Ovary (tissue), 9 donors: ENCODE results near the gene SLC16A11. TPM values are rescaled to one million over a fixed set of nuclear protein-coding genes. Genes with fewer than 3 reads are reported as not detected.
A peak's percentile ranks its signal among the peaks of the same experiment; 100 is the strongest.

Experiments used
- DNase-seq, 5 donors: peaks; one replicate each; pipeline ENCODE4 v3.0.0-alpha.2; 2019 to 2020
- H3K27ac ChIP-seq, 2 donors: fragments of 200-600 bp; one replicate each; pipeline versions ENCODE4 v1.5.1 to v1.8.0; 2019 to 2022
- H3K27me3 ChIP-seq: fragments of 200-600 bp; one replicate; pipeline ENCODE4 v1.8.0; 2022
- H3K36me3 ChIP-seq: fragments of 200-600 bp; sonication (generic); one replicate; pipeline ENCODE4 v1.5.1; 2019
- H3K4me1 ChIP-seq: one replicate; pipeline ENCODE4 v1.8.1; 2013; ENCODE audit warnings: mild to moderate bottlenecking, moderate library complexity; ENCODE audit not compliant: insufficient read depth
- H3K4me3 ChIP-seq: fragments of 200-600 bp; sonication (generic); one replicate; pipeline ENCODE4 v1.5.1; 2017
- H3K9me3 ChIP-seq, 2 donors: fragments of 200-600 bp in 1 of 2; sonication (generic) in 1 of 2; one replicate each; pipeline versions ENCODE4 v1.5.1 to v1.8.1; 2013 to 2019; ENCODE audit warnings: mild to moderate bottlenecking in 1 of 2, moderate library complexity in 1 of 2
- EP300 ChIP-seq: sonication (generic); formaldehyde crosslinking; IDR thresholded peaks from one replicate; pipeline ENCODE4 v1.6.1; 2017; ENCODE audit warnings: antibody characterized with exemption
- POLR2A ChIP-seq: fragments of 450-650 bp; IDR thresholded peaks from one replicate; pipeline ENCODE4 v1.6.1; 2017; ENCODE audit warnings: antibody characterized with exemption, mild to moderate bottlenecking, moderate library complexity
- WGBS, 3 donors: extraction: QIAGEN DNeasy Blood & Tissue Kit in 1 of 3; methylation state at CpG; one replicate each; pipeline versions ENCODE4 v1.1.5 to v1.1.7; 2013 to 2017; 5-methylcytosine and 5-hydroxymethylcytosine counted together
- intact Hi-C, 4 donors: fragments of 100-400 bp; cut with DNase I; formaldehyde crosslinking; loops; one replicate each; pipeline versions ENCODE4 v1.11.0 to v1.15.1; 2022 to 2023
- polyA plus RNA-seq, 2 donors: library from polyadenylated mRNA; stranded (reverse); fragments of 200-250 nt in 1 of 2; fragments of 350-450 nt in 1 of 2; fragmentation: Illumina TruSeq in 1 of 2; extraction: RNeasy Lipid Tissue Mini Kit (QIAGEN cat#74804) in 1 of 2; gene quantifications; one replicate each; pipeline ENCODE4 v1.2.3, GENCODE V29; 2013 to 2014
- total RNA-seq, 7 donors: library from RNA; depleted of rRNA in 2 of 7; stranded (reverse); fragments of >200 nt in 2 of 7; fragmentation: NEBNext Ultra II Directional in 3 of 7; extraction: Animal tissue kit (Norgen Biotek cat#: 25700) in 3 of 7; gene quantifications; one replicate each; pipeline versions ENCODE4 v1.1.0 to v1.2.4, GENCODE V29; 2016 to 2023
- TF ChIP-seq, protein P1 (sequence below), 3 donors: fragments of 450-650 bp in 2 of 3; fragments of 200-600 bp in 1 of 3; IDR thresholded peaks; one replicate each; pipeline versions ENCODE4 v1.5.1 to v1.8.0; 2016 to 2022; ENCODE audit warnings: antibody characterized with exemption in 3 of 3, mild to moderate bottlenecking in 1 of 3
- donor health status: DM: no; HTN: no; CAD: no; lungs with moderate emphysema.
- donor health status: DM: no; HTN: no; CAD: no.
- donor health status: Bipolar disorder and iron deficiency.
- donor health status: DM: yes; HTN: yes; CAD: no.
- donor health status: DM: no; HTN: no; CAD: no.
- donor health status: DM: yes; HTN: yes; CAD: no.

SLC16A11 gene
- total and polyA plus RNA-seq, 9 donors, result 1.2 to 14.4 (median 3.0) TPM; not detected in 2

DNA sequence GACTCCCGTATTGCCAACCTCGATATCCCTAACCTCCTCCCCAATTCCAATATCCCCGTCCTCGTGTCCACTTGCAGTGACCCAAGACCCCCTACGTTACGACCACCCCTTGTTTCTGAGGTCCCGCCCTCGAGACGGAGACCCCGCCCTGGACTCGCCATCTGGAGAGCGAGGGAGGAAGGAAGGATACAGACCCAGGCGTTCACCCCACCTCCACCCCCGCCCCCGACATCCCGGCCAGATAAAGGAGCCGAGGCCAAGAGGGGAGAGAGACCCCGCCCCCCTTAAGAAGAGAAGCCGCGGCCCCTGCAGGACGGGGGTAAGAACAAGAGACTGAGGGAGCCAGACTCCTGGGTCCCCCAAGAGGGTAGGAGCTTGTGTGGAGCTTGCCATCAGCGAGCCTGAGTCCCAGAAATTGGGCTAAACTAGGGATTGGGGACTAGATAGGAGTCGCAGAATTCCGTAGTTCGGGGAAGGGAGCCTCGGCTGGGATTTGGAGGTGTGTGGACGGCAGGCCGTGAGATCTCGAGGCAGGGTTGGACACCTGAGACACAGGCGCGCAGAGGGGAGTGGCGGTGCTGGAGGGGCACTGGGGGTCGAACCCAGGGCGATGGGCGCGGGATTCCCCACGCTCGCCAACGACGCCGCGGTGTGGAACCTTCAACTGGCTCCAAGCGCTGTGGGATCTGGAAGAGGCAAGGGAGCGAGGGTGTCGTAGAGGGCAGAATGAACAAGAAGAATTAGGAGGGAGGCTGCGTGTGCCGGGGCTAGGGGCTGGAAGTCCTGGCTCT lies 20.9 kb downstream of the SLC16A11 start, which contains the start of gene BCL6B:
Gene BCL6B (plus strand): TSS at position 270 of the 791 bp plus-strand sequence. CDS start 622 bp downstream, outside the sequence.
- Histone ChIP-seq H3K9me3 (no peaks in the 10 kb centered on the region), H3K27me3 (no peaks in the 10 kb centered on the region), H3K4me1 (peaks cover under 1% of the 10 kb centered on the region), H3K27ac (peak within 1 kb of the TSS in 1 of 2 donors; percentile 9), H3K36me3 (no peaks in the 10 kb centered on the region), H3K4me3 (peak within 1 kb of the TSS; percentile 1)
- WGBS, 3 donors, result 4 to 11% (median 6%) methylated on average over 42 to 47 of the region's 47 CpGs
- TF ChIP-seq POLR2A, result no peak
- no peak for TF ChIP-seq EP300
- TF ChIP-seq, protein P1, sequence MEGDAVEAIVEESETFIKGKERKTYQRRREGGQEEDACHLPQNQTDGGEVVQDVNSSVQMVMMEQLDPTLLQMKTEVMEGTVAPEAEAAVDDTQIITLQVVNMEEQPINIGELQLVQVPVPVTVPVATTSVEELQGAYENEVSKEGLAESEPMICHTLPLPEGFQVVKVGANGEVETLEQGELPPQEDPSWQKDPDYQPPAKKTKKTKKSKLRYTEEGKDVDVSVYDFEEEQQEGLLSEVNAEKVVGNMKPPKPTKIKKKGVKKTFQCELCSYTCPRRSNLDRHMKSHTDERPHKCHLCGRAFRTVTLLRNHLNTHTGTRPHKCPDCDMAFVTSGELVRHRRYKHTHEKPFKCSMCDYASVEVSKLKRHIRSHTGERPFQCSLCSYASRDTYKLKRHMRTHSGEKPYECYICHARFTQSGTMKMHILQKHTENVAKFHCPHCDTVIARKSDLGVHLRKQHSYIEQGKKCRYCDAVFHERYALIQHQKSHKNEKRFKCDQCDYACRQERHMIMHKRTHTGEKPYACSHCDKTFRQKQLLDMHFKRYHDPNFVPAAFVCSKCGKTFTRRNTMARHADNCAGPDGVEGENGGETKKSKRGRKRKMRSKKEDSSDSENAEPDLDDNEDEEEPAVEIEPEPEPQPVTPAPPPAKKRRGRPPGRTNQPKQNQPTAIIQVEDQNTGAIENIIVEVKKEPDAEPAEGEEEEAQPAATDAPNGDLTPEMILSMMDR (IDR thresholded peaks at IDR 0.05), result no peak
- peak in 1 of 5 donors; percentile 37 for DNase-seq
- intact Hi-C loops, result loop anchor here in 1 of 4 donors (5.0 kb wide), 1 partner anchor 111 kb away; no protein-coding TSS in a partner anchor

DNA sequence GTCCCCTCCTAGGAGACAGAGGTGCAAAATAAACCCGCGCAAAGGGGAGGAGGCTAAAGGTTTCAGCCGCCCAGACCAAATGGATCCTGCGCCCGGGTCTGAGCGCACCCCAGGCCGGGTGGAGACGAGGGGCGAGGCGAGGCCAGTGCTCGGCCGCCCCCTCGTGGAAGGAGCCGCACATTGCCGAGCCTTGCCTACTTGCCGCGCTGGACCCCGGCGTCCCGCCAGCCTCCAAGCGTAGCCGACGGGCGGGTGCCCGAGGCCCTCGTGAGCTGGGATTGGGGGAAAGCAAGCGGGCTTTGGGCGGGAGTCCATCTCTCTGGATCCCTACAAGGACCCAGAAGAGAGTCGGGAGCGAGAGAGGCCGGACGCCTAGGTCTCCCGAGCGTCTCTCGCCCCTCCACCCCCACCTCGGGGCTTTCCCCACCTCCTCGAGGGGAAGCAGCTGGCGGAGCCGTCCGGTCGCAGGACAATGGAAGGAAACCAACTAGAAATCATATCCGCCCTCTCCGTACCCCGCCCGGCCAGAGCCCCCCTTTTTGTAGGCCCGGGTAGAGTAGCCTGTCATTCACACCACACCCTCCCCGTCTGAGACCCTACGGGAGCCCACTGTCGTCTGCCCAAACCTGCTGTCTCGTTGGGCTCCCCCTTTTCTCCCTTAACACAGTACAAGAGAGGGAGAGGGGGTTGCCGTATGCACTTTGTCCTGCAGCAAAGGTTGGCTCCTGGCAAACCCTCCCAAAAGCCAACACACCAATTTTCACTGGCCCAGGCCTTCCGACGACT lies 21.7 kb downstream of the SLC16A11 start:
- H3K4me1 ChIP-seq, result peaks cover 7% of the 10 kb centered on the region

DNA sequence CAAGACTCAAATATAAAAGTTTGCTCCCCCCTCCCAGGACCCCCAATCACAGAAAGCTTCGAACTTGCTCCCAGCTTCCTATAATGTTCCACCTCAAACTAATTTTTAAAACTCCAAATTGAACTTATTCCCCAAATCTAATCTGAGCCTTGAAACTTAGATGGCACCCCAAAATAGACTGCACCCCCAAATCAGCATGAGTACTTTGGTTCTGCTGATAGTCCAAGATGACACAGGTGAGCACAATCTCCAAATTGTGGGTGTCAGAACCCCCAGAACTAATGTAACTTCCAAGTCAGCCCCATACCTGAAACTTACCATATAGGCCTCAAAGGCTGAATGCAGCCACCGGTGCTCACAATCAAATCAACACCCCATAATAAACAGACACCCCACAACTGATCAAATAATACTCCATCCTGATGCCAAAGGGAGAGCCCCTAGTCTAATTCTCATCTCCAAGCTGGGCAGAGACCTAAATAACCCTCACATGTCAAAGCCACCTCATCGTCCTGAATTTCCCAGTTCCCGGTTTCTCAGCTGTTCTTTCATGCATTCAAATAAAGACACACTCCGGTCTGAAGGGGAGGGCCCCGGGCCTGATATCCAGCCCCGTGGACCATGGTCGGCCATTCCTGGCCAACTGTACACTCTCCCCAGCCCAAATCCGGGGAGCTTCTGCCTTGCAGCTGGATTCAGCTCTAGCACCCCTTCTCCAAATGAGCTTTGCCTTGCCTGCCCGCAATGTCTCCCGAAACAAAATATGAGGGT lies 22.8 kb downstream of the SLC16A11 start:
- intact Hi-C loops, result loop anchor here in 1 of 4 donors (5.0 kb wide), 1 partner anchor 109 kb away; no protein-coding TSS in a partner anchor
- no peaks in the 10 kb centered on the region for H3K9me3 ChIP-seq
- no peaks in the 10 kb centered on the region for H3K36me3 ChIP-seq
- no peaks in the 10 kb centered on the region for H3K27me3 ChIP-seq
- no peak for DNase-seq
- H3K4me3 ChIP-seq, result no peak overlapping the region
- H3K27ac ChIP-seq, result no peak overlapping the region
- peaks cover 11% of the 10 kb centered on the region for H3K4me1 ChIP-seq
- WGBS, 3 donors, result 59 to 66% (median 63%) methylated on average over 11 of the region's 11 CpGs
- no peak for TF ChIP-seq EP300
- TF ChIP-seq POLR2A, result no peak
- TF ChIP-seq, protein P1 (IDR thresholded peaks at IDR 0.05), result no peak

More for the DNA sequence above, 21.7 kb downstream of the SLC16A11 start:
- Histone ChIP-seq H3K9me3 (no peaks in the 10 kb centered on the region), H3K4me3 (peak overlapping the region; percentile 1), H3K36me3 (no peaks in the 10 kb centered on the region), H3K27me3 (no peaks in the 10 kb centered on the region), H3K27ac (peak overlapping the region in 1 of 2 donors; percentile 9)
- 2 to 3% (median 2%) methylated on average over 53 of the region's 53 CpGs for WGBS, 3 donors
- intact Hi-C loops, result loop anchor here in 1 of 4 donors (5.0 kb wide), 1 partner anchor 110 kb away; no protein-coding TSS in a partner anchor
- TF ChIP-seq, protein P1 (IDR thresholded peaks at IDR 0.05), result peak; percentile 88 to 97 (median 90)
- no peak for TF ChIP-seq EP300
- DNase-seq, result peak; percentile 58 to 91 (median 80)
